Endothelial cell of umbilical vein (primary cell): Measurements from ENCODE around the gene SCYGR1.

ENCODE experiments used
- POLR2A ChIP-seq: IDR thresholded peaks from 2 replicates; pipeline ENCODE4 v1.6.1; 2012; ENCODE audit warnings: low read depth, mild to moderate bottlenecking, control low read depth, low read length
- TF ChIP-seq, protein P1 (sequence below), 2 donors: IDR thresholded peaks; 1 replicate in 1 of 2; 2 replicates in 1 of 2; pipeline ENCODE4 v1.5.1; 2011; ENCODE audit warnings: low read length in 2 of 2, mild to moderate bottlenecking in 2 of 2, moderate library complexity in 2 of 2, control low read depth in 1 of 2, inconsistent platforms in 1 of 2, low read depth in 1 of 2; ENCODE audit not compliant: insufficient read depth in 1 of 2; ENCODE audit errors: extremely low read depth in 1 of 2

DNA sequence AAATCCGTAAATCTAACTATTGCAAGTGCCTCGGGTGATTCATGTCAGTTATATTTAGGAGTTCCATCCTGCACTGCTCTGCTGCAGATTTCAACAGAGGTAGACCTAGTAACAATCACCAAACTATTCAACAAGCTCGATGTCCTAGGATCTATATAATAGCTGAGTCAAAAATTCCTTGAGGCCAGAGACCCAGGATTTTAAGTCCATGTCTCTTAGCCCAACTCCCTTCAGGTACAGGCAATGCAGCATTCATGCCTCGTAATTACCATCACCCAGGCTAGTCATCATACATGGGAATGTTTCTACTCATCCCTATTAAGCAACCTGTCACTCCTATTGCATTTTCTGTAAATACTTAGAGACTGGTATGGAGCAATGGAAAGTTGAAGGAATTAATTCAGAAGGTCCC is 9.4 kb downstream of the SCYGR1 start:
- TF ChIP-seq, protein P1, sequence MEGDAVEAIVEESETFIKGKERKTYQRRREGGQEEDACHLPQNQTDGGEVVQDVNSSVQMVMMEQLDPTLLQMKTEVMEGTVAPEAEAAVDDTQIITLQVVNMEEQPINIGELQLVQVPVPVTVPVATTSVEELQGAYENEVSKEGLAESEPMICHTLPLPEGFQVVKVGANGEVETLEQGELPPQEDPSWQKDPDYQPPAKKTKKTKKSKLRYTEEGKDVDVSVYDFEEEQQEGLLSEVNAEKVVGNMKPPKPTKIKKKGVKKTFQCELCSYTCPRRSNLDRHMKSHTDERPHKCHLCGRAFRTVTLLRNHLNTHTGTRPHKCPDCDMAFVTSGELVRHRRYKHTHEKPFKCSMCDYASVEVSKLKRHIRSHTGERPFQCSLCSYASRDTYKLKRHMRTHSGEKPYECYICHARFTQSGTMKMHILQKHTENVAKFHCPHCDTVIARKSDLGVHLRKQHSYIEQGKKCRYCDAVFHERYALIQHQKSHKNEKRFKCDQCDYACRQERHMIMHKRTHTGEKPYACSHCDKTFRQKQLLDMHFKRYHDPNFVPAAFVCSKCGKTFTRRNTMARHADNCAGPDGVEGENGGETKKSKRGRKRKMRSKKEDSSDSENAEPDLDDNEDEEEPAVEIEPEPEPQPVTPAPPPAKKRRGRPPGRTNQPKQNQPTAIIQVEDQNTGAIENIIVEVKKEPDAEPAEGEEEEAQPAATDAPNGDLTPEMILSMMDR (IDR thresholded peaks at IDR 0.05; ENCODE audit: extremely low read depth in 1 of 2, insufficient read depth in 1 of 2, low read depth in 1 of 2, low read length in 2 of 2), result no peak
- TF ChIP-seq POLR2A, result no peak
